Uterus (tissue), 4 donors: ENCODE results near the gene SLC9C1. TPM values are rescaled to one million over a fixed set of nuclear protein-coding genes. Genes with fewer than 3 reads are reported as not detected.

Experiments used
- DNase-seq, 2 donors: peaks; one replicate each; pipeline ENCODE4 v3.0.0-alpha.2; 2019 to 2020
- H3K27ac ChIP-seq, 2 donors: fragments of 200-600 bp; sonication (generic); 1 replicate in 1 of 2; 2 replicates in 1 of 2; pipeline ENCODE4 v1.5.1; 2016 to 2018
- H3K27me3 ChIP-seq, 2 donors: fragments of 200-600 bp; sonication (generic); one replicate each; pipeline ENCODE4 v1.5.1; 2018 to 2019; ENCODE audit warnings: control low read depth in 1 of 2
- H3K36me3 ChIP-seq, 2 donors: fragments of 200-600 bp; sonication (generic); one replicate each; pipeline ENCODE4 v1.5.1; 2019; ENCODE audit warnings: control low read depth in 1 of 2
- H3K4me1 ChIP-seq, 2 donors: fragments of 200-600 bp; sonication (generic); one replicate each; pipeline ENCODE4 v1.5.1; 2018 to 2019; ENCODE audit warnings: control low read depth in 1 of 2
- H3K4me3 ChIP-seq, 2 donors: fragments of 200-600 bp; sonication (generic); 1 replicate in 1 of 2; 2 replicates in 1 of 2; pipeline ENCODE4 v1.5.1; 2018 to 2019; ENCODE audit warnings: mild to moderate bottlenecking in 1 of 2
- H3K9me3 ChIP-seq, 2 donors: fragments of 200-600 bp; sonication (generic); one replicate each; pipeline ENCODE4 v1.5.1; 2019; ENCODE audit warnings: control low read depth in 1 of 2
- CTCF ChIP-seq, 4 experiments: fragments of 200-600 bp in 2 of 4; fragments of 450-650 bp in 2 of 4; sonication (generic) in 2 of 4; IDR thresholded peaks; one replicate each; pipeline ENCODE4 v1.5.1; 2016 to 2019; ENCODE audit warnings: antibody characterized with exemption in 4 of 4, mild to moderate bottlenecking in 2 of 4, moderate library complexity in 1 of 4
- POLR2A ChIP-seq, 2 donors: fragments of 450-650 bp; IDR thresholded peaks; one replicate each; pipeline ENCODE4 v1.6.1; 2016; ENCODE audit warnings: antibody characterized with exemption in 2 of 2, mild to moderate bottlenecking in 1 of 2, moderate library complexity in 1 of 2
- intact Hi-C: fragments of 100-400 bp; cut with DNase I; formaldehyde crosslinking; loops from one replicate; pipeline ENCODE4 v1.15.1; 2023; ENCODE audit warnings: low total_unique reads
- total RNA-seq, 4 donors: library from RNA; depleted of rRNA in 3 of 4; stranded (reverse); fragments of >200 nt in 3 of 4; gene quantifications; one replicate each; pipeline versions ENCODE4 v1.1.0 to v1.2.4, GENCODE V29; 2014 to 2023
- donor health status: DM: yes; HTN: yes; CAD: no.

The SLC9C1 gene
- total RNA-seq, 4 donors from 2014 or later: 0.49 to 1.7 TPM; not detected in 2

- intact Hi-C loops: no loop called here
- Histone ChIP-seq H3K36me3 (no peaks in the 10 kb centered on the region), H3K27ac (no peak overlapping the region), H3K27me3 (no peaks in the 10 kb centered on the region), H3K4me1 (no peaks in the 10 kb centered on the region), H3K9me3 (no peaks in the 10 kb centered on the region), H3K4me3 (no peak overlapping the region)
- TF ChIP-seq POLR2A (IDR thresholded peaks at IDR 0.05) (no peak), CTCF (IDR thresholded peaks at IDR 0.05) (no peak)
- DNase-seq: no peak
These were observed 118.4 kb downstream of the SLC9C1 start for GRCh38 chr3:112175646-112176045.

DNA sequence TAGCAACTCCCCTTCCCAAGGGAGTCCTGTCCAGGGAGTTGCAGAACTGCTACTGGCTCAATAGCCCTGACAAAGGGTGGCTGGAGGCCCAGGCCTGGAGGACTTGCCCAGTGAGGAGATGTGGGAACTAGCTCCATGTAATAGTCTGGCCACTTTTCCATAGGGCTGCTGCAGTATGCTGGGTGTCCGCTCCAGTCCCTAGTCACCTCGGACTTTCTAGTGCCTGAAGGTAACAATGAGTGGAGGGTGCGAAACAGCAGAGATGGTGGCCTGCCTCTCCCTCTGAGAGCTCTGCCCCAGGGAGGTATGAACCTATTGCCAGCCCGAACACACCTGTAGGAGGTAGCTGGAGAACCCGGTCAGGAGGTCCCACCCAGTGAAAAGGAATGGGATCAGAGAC, 119.0 kb downstream of the SLC9C1 start:
- Histone ChIP-seq H3K9me3 (no peaks in the 10 kb centered on the region), H3K4me3 (no peak overlapping the region), H3K4me1 (no peaks in the 10 kb centered on the region), H3K27me3 (no peaks in the 10 kb centered on the region), H3K36me3 (no peaks in the 10 kb centered on the region), H3K27ac (no peak overlapping the region)
- intact Hi-C loops: no loop called here
- TF ChIP-seq CTCF (IDR thresholded peaks at IDR 0.05) (no peak), POLR2A (IDR thresholded peaks at IDR 0.05) (no peak)
- DNase-seq: no peak

GRCh38 chr3:112171144-112171543, 122.9 kb downstream of the SLC9C1 start:
- TF ChIP-seq CTCF (IDR thresholded peaks at IDR 0.05) (no peak), POLR2A (IDR thresholded peaks at IDR 0.05) (no peak)

DNA sequence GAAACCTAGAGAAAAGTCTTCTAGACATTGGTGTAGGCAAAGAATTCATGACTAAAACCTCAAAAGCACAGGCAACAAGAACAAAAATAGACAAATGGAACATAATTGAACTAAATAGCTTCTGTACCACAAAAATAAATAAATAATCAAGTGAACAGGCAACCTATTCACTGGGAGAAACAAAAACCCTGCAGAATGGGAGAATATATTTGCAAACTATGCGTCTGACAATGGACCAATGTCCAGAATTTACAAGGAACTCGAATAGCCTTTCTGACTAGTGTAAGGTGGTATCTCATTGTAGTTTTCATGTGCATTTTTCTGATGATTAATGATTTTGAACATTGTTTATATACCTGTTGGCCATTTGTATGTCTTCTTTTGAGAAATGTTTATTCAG, 124.0 kb downstream of the SLC9C1 start:
- intact Hi-C loops: no loop called here
- Histone ChIP-seq H3K27me3 (no peaks in the 10 kb centered on the region), H3K4me3 (no peak overlapping the region), H3K9me3 (no peaks in the 10 kb centered on the region), H3K36me3 (no peaks in the 10 kb centered on the region), H3K4me1 (no peaks in the 10 kb centered on the region), H3K27ac (no peak overlapping the region)
- TF ChIP-seq POLR2A (IDR thresholded peaks at IDR 0.05) (no peak), CTCF (IDR thresholded peaks at IDR 0.05) (no peak)
- DNase-seq: no peak

More at GRCh38 chr3:112171144-112171543, 122.9 kb downstream of the SLC9C1 start:
- intact Hi-C loops: no loop called here
- Histone ChIP-seq H3K27me3 (no peaks in the 10 kb centered on the region), H3K27ac (no peak overlapping the region), H3K4me1 (no peaks in the 10 kb centered on the region), H3K9me3 (no peaks in the 10 kb centered on the region), H3K36me3 (no peaks in the 10 kb centered on the region), H3K4me3 (no peak overlapping the region)
- no peak for DNase-seq

GRCh38 chr3:112167758-112168157, 126.3 kb downstream of the SLC9C1 start:
- intact Hi-C loops: no loop called here
- H3K4me3 ChIP-seq: no peak overlapping the region
- H3K36me3 ChIP-seq: no peaks in the 10 kb centered on the region
- no peak for DNase-seq
- no peak overlapping the region for H3K27ac ChIP-seq
- H3K9me3 ChIP-seq: no peaks in the 10 kb centered on the region
- no peaks in the 10 kb centered on the region for H3K4me1 ChIP-seq
- TF ChIP-seq CTCF (IDR thresholded peaks at IDR 0.05) (no peak), POLR2A (IDR thresholded peaks at IDR 0.05) (no peak)
- H3K27me3 ChIP-seq: no peaks in the 10 kb centered on the region
